ENCODE measurements around the gene SLC35G2. TPM values are rescaled to one million over a fixed set of nuclear protein-coding genes. Genes with fewer than 3 reads are reported as not detected.

Gene SLC35G2
- total RNA-seq, 4 donors from 2014 or later, result 3.3 to 6.1 (median 5.4) TPM

DNA sequence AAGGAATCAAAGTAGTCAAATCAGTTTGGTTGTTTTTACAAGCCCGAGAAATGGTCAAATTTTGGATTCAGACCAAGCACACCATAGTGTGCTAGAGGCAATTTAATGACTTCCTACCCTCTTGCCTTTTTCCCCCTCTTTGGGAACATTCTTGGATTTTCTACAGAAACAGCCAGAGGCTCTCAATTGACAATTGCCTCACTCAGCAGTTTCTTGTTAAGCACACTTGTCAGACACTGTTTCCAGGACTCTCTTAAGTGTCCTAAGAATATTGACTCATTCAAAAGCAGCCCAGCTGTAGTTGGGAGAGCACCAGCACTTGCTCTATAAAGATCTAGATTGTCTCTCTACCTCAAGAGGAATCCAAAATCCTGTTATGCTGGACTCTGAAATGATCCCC, 1.5 kb upstream of the SLC35G2 start:
- H3K9me3 ChIP-seq, result no peaks in the 10 kb centered on the region
- 14 to 78% methylated on average over 1 of the region's 1 CpG for WGBS, 2 donors (ENCODE audit: low coverage in 1 of 2)
- no peak for TF ChIP-seq POLR2A (IDR thresholded peaks at IDR 0.05)
- TF ChIP-seq, protein P1, sequence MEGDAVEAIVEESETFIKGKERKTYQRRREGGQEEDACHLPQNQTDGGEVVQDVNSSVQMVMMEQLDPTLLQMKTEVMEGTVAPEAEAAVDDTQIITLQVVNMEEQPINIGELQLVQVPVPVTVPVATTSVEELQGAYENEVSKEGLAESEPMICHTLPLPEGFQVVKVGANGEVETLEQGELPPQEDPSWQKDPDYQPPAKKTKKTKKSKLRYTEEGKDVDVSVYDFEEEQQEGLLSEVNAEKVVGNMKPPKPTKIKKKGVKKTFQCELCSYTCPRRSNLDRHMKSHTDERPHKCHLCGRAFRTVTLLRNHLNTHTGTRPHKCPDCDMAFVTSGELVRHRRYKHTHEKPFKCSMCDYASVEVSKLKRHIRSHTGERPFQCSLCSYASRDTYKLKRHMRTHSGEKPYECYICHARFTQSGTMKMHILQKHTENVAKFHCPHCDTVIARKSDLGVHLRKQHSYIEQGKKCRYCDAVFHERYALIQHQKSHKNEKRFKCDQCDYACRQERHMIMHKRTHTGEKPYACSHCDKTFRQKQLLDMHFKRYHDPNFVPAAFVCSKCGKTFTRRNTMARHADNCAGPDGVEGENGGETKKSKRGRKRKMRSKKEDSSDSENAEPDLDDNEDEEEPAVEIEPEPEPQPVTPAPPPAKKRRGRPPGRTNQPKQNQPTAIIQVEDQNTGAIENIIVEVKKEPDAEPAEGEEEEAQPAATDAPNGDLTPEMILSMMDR (IDR thresholded peaks at IDR 0.05), result no peak
- TF ChIP-seq EP300 (IDR thresholded peaks at IDR 0.05), result no peak
- TF ChIP-seq POLR2AphosphoS5 (IDR thresholded peaks at IDR 0.05), result no peak
- ATAC-seq, result no peak
- H3K4me3 ChIP-seq, result no peak overlapping the region
- no peaks in the 10 kb centered on the region for H3K36me3 ChIP-seq
- H3K4me1 ChIP-seq, result peaks cover 0 to 29% (median 4%) of the 10 kb centered on the region in 3 donors
- no peak overlapping the region for H3K27ac ChIP-seq
- H3K27me3 ChIP-seq, result no peaks in the 10 kb centered on the region

DNA sequence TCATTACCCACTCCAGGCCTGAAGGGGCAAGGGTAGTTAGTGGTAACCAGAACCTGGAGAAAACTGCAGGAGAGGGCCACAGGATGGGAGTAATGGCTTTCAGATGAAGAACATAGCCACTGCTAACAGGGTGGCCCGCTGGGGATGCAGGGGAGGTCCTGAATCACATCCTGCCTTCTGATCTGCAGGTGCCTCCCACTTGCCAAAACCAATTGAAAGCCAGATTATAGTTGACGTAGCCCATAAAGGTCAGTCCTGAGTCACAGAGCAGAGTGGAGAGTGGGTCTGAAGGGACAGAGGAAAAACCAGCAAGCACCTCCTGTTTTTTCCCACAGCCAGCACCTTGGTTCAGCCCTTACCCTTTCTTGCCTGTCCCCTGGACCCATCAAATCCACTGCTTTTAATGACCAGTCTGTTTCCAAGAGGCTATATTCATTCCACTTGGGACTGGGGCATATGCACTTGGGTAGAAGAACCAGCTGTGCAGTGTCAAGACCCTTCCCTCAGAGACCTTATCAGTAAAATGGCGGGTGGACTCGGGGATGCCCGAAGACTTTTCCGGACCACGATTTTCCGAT, 646 bp upstream of the SLC35G2 start:
- peak; percentile 68 for ATAC-seq
- Histone ChIP-seq H3K4me3 (peak overlapping the region; percentile 63 to 72), H3K27ac (peak overlapping the region in 3 of 4 donors; percentile 71 to 84 (median 79)), H3K27me3 (no peaks in the 10 kb centered on the region), H3K4me1 (peaks cover 0 to 29% (median 4%) of the 10 kb centered on the region in 3 donors), H3K9me3 (no peaks in the 10 kb centered on the region), H3K36me3 (no peaks in the 10 kb centered on the region)
- 6 to 67% methylated on average over 2 to 7 of the region's 8 CpGs for WGBS, 2 donors (ENCODE audit: low coverage in 1 of 2)
- no peak for TF ChIP-seq EP300 (IDR thresholded peaks at IDR 0.05)
- TF ChIP-seq POLR2AphosphoS5 (IDR thresholded peaks at IDR 0.05), result peak; percentile 52
- TF ChIP-seq POLR2A (IDR thresholded peaks at IDR 0.05), result peak in 1 of 2 donors; percentile 12
- TF ChIP-seq, protein P1 (IDR thresholded peaks at IDR 0.05), result no peak

DNA sequence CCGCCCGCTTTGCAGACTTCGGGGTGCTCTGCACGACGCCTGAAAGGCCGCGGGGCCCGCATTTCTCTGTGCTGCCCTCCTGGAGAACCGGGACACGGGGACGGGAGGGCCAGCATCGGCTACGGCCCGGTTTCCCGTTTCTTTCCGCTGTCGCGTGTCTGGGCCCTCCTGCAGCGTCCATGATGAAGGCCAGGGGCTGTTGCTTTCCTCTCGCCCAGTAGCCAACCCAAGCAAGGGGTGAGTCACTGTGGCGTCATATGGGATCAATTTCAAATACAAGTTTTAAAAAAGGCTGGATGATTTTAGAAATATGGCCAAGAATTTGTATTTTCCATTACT, 435 bp downstream of the SLC35G2 start:
- WGBS, 2 donors (ENCODE audit: low coverage in 1 of 2), result 0% methylated on average over 1 to 2 of the region's 21 CpGs

DNA sequence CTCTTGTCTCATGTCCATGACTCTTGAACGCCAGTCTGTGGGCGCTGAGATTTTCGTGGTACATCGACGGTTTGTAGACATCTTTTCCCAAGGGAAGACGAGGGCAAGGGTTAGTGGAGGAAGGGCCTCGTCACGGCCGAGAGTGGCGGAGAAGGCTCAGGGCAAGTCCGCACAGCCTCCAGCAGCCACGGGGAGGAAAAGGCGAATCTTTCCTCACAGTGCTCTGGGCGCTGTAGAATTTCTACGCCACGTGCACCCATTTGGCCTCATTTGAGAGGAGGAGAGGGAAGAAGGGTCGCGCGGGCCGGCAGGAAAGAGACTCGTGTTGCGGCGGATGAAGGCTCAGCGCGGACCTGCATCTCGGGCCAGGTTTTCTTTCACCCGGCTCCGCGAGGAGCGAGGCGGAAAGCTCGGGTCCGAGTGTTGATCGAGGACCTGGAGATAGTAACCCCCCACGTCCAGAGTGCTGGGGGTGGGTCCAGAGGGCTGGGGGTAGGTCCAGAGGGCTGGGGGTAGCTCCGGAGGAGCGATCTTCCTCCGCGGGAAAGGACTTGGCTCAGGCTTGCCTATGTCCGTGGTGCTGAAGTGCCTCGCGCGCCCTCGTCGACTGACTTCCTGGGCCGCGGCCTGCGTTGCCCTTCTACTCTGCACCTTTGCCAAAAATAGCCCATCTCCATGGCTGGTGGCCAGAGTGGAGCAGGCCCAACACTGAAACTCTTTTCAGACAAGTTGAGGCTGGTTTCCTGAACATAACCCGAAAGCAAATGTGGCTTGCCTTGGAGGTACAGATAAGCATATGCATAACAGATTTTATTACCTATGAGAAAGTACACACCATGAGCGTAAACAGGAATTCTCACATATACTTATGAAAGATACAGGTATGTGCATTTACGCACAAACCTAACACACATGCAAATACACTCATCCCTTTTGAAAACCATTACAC, 1.1 kb downstream of the SLC35G2 start:
- Histone ChIP-seq H3K4me1 (peaks cover 0 to 29% (median 4%) of the 10 kb centered on the region in 3 donors), H3K36me3 (no peaks in the 10 kb centered on the region), H3K27ac (peak overlapping the region in 3 of 4 donors; percentile 71 to 84 (median 79)), H3K9me3 (peaks cover 0 to 8% (median 0%) of the 10 kb centered on the region in 3 donors), H3K4me3 (peak overlapping the region; percentile 63 to 72), H3K27me3 (no peaks in the 10 kb centered on the region)
- ATAC-seq, result peak; percentile 42
- TF ChIP-seq POLR2A (IDR thresholded peaks at IDR 0.05), result no peak
- TF ChIP-seq, protein P1 (IDR thresholded peaks at IDR 0.05), result no peak
- 8 to 9% methylated on average over 21 to 27 of the region's 51 CpGs for WGBS, 2 donors (ENCODE audit: low coverage in 1 of 2)

More for the DNA sequence above, 435 bp downstream of the SLC35G2 start:
- TF ChIP-seq EP300 (IDR thresholded peaks at IDR 0.05) (no peak), POLR2A (IDR thresholded peaks at IDR 0.05) (no peak), POLR2AphosphoS5 (IDR thresholded peaks at IDR 0.05) (no peak)
- TF ChIP-seq, protein P1 (IDR thresholded peaks at IDR 0.05), result no peak
- H3K36me3 ChIP-seq, result no peaks in the 10 kb centered on the region
- H3K4me3 ChIP-seq, result peak overlapping the region; percentile 63 to 72
- peaks cover 0 to 7% (median 0%) of the 10 kb centered on the region in 3 donors for H3K9me3 ChIP-seq
- ATAC-seq, result peak; percentile 64
- H3K27me3 ChIP-seq, result no peaks in the 10 kb centered on the region
- H3K27ac ChIP-seq, result peak overlapping the region in 3 of 4 donors; percentile 71 to 84 (median 79)
- peaks cover 0 to 29% (median 4%) of the 10 kb centered on the region in 3 donors for H3K4me1 ChIP-seq

Measured in gastroesophageal sphincter (tissue), 4 donors.